Activated CD4-positive, alpha-beta T cell treated with anti-CD3 and anti-CD28 coated beads, Interleukin-2, amount 10 ng/mL, durations not matched to agents 7 days and 5 days (primary cell): ENCODE results near the gene TBX6. TPM values are rescaled to one million over a fixed set of nuclear protein-coding genes. Genes with fewer than 3 reads are reported as not detected.
"Not testable (repeated sequence)": the region's sequence is repeated elsewhere in the genome, so short reads cannot be mapped to it uniquely, and the experiment has no call there.

Experiments used
- CTCF ChIA-PET: fragments of 350-600 bp; sonication (Branson Sonifier 250); formaldehyde crosslinking; loops from one replicate; lab custom pipeline; 2021; ENCODE audit warnings: antibody characterized with exemption; lab: Charles Lee
- POLR2A ChIA-PET: fragments of 350-600 bp; sonication (Branson Sonifier 250); formaldehyde crosslinking; loops from one replicate; lab custom pipeline; 2021; ENCODE audit warnings: antibody characterized with exemption; lab: Charles Lee
- DNase-seq: peaks from one replicate; pipeline ENCODE4 v3.0.0-alpha.2; 2020
- H3K27ac Mint-ChIP-seq: one replicate; pipeline ENCODE4 v1.8.0; 2021; ENCODE audit warnings: mild to moderate bottlenecking, moderate library complexity, mixed read lengths
- H3K27me3 Mint-ChIP-seq: one replicate; pipeline ENCODE4 v1.8.0; 2021; ENCODE audit warnings: mixed read lengths
- H3K36me3 Mint-ChIP-seq: one replicate; pipeline ENCODE4 v1.8.0; 2021; ENCODE audit warnings: low read depth, mixed read lengths
- H3K4me1 Mint-ChIP-seq: one replicate; pipeline ENCODE4 v1.8.0; 2021; ENCODE audit warnings: mixed read lengths
- H3K4me3 Mint-ChIP-seq: one replicate; pipeline ENCODE4 v1.8.0; 2021; ENCODE audit warnings: mild to moderate bottlenecking, moderate library complexity, mixed read lengths
- H3K9me3 Mint-ChIP-seq: one replicate; pipeline ENCODE4 v1.8.0; 2021; ENCODE audit warnings: mixed read lengths
- total RNA-seq, 2 experiments: library from RNA; stranded (reverse); gene quantifications; one replicate each; pipeline ENCODE4 v1.2.3, GENCODE V29; 2021

Gene TBX6
- total RNA-seq, 2 experiments from 2014 or later, result 1.2 to 1.7 TPM

GRCh38 chr16:30121741-30122571, 30.2 kb upstream of the TBX6 start:
- Mint-ChIP-seq H3K4me1 (peaks cover 30% of the 10 kb centered on the region), H3K27ac (peak overlapping the region; percentile 89), H3K4me3 (peak overlapping the region; percentile 87), H3K9me3 (no peaks in the 10 kb centered on the region), H3K27me3 (no peaks in the 10 kb centered on the region), H3K36me3 (peaks cover 15% of the 10 kb centered on the region)
- DNase-seq, result no peak
- CTCF ChIA-PET, result no interaction called here
- POLR2A ChIA-PET, result no interaction called here

- Mint-ChIP-seq H3K27me3 (no peaks in the 10 kb centered on the region), H3K4me3 (no peak overlapping the region), H3K9me3 (no peaks in the 10 kb centered on the region), H3K36me3 (peaks cover 16% of the 10 kb centered on the region), H3K4me1 (peaks cover 30% of the 10 kb centered on the region), H3K27ac (no peak overlapping the region)
- ChIA-PET CTCF (interaction anchor here (0.8 to 1.3 kb wide), 3 partner anchors 10 to 289 kb away, joined by 3 to 6 read pairs (median 4); no protein-coding TSS in a partner anchor), POLR2A (interaction anchor here (0.7 kb wide), 1 partner anchor 42 kb away, joined by 3 read pairs; no protein-coding TSS in a partner anchor)
- no peak for DNase-seq
Measured at GRCh38 chr16:30120340-30121105, 28.8 kb upstream of the TBX6 start.

- ChIA-PET CTCF (no interaction called here), POLR2A (interaction anchor here (0.7 kb wide), 1 partner anchor 43 kb away, joined by 3 read pairs; no protein-coding TSS in a partner anchor)
- H3K27ac Mint-ChIP-seq, result peak overlapping the region; percentile 54
- peaks cover 32% of the 10 kb centered on the region for H3K4me1 Mint-ChIP-seq
- H3K9me3 Mint-ChIP-seq, result no peaks in the 10 kb centered on the region
- peaks cover 16% of the 10 kb centered on the region for H3K36me3 Mint-ChIP-seq
- DNase-seq, result no peak
- no peaks in the 10 kb centered on the region for H3K27me3 Mint-ChIP-seq
- no peak overlapping the region for H3K4me3 Mint-ChIP-seq
Measured at GRCh38 chr16:30119428-30119827, 27.7 kb upstream of the TBX6 start.

- Mint-ChIP-seq H3K4me3 (no peak overlapping the region), H3K36me3 (peaks cover 16% of the 10 kb centered on the region), H3K27me3 (no peaks in the 10 kb centered on the region), H3K4me1 (peaks cover 33% of the 10 kb centered on the region), H3K9me3 (no peaks in the 10 kb centered on the region), H3K27ac (no peak overlapping the region)
- CTCF ChIA-PET, result interaction anchor here (1.0 to 1.8 kb wide), 4 partner anchors 11 to 64 kb away, joined by 3 to 7 read pairs (median 3); partner anchors contain the start of gene TBX6
- no peak for DNase-seq
- POLR2A ChIA-PET, result no interaction called here
Measured at GRCh38 chr16:30117768-30118167, 26.0 kb upstream of the TBX6 start.

- no peak overlapping the region for H3K27ac Mint-ChIP-seq
- H3K36me3 Mint-ChIP-seq, result peaks cover 16% of the 10 kb centered on the region
Measured at GRCh38 chr16:30116291-30117207, 24.8 kb upstream of the TBX6 start.

GRCh38 chr16:30115238-30115637, 23.5 kb upstream of the TBX6 start:
- H3K27ac Mint-ChIP-seq, result no peak overlapping the region
- POLR2A ChIA-PET, result interaction anchor here (0.7 kb wide), 1 partner anchor 255 kb away, joined by 5 read pairs; no protein-coding TSS in a partner anchor
- H3K27me3 Mint-ChIP-seq, result no peaks in the 10 kb centered on the region
- no peak overlapping the region for H3K4me3 Mint-ChIP-seq
- H3K4me1 Mint-ChIP-seq, result peaks cover 19% of the 10 kb centered on the region
- H3K36me3 Mint-ChIP-seq, result peaks cover 19% of the 10 kb centered on the region
- CTCF ChIA-PET, result interaction anchor here (0.9 to 4.8 kb wide), 3 partner anchors 15 to 23 kb away, joined by 3 to 32 read pairs (median 4); partner anchors contain the start of gene TBX6
- no peak for DNase-seq
- no peaks in the 10 kb centered on the region for H3K9me3 Mint-ChIP-seq

More at GRCh38 chr16:30116291-30117207, 24.8 kb upstream of the TBX6 start:
- Mint-ChIP-seq H3K4me1 (peaks cover 28% of the 10 kb centered on the region), H3K9me3 (no peaks in the 10 kb centered on the region), H3K27me3 (no peaks in the 10 kb centered on the region), H3K4me3 (no peak overlapping the region)
- ChIA-PET POLR2A (no interaction called here), CTCF (interaction anchor here (0.7 to 1.8 kb wide), 5 partner anchors 13 to 65 kb away, joined by 3 to 7 read pairs (median 3); partner anchors contain the start of gene TBX6)
- DNase-seq, result no peak

GRCh38 chr16:30114833-30115232, 23.1 kb upstream of the TBX6 start:
- ChIA-PET CTCF (interaction anchor here (0.9 to 4.8 kb wide), 3 partner anchors 15 to 23 kb away, joined by 3 to 32 read pairs (median 4); partner anchors contain the start of gene TBX6), POLR2A (interaction anchor here (0.7 kb wide), 1 partner anchor 256 kb away, joined by 5 read pairs; no protein-coding TSS in a partner anchor)
- H3K4me3 Mint-ChIP-seq, H3K27me3 Mint-ChIP-seq, H3K9me3 Mint-ChIP-seq, DNase-seq, H3K27ac Mint-ChIP-seq: not testable (repeated sequence)
- peaks cover 17% of the 10 kb centered on the region for H3K36me3 Mint-ChIP-seq
- peaks cover 15% of the 10 kb centered on the region for H3K4me1 Mint-ChIP-seq

- Mint-ChIP-seq H3K36me3 (peaks cover 16% of the 10 kb centered on the region), H3K4me1 (peaks cover 13% of the 10 kb centered on the region), H3K9me3 (no peaks in the 10 kb centered on the region), H3K27me3 (no peaks in the 10 kb centered on the region), H3K4me3 (no peak overlapping the region), H3K27ac (no peak overlapping the region)
- POLR2A ChIA-PET, result no interaction called here
- no peak for DNase-seq
- CTCF ChIA-PET, result interaction anchor here (0.5 to 4.8 kb wide), 3 partner anchors 16 to 362 kb away, joined by 3 to 32 read pairs (median 3); partner anchors contain the start of gene TBX6
Measured at GRCh38 chr16:30114411-30114810, 22.7 kb upstream of the TBX6 start.

- Mint-ChIP-seq H3K4me1 (peaks cover 10% of the 10 kb centered on the region), H3K27ac (no peak overlapping the region), H3K36me3 (peaks cover 13% of the 10 kb centered on the region), H3K9me3 (no peaks in the 10 kb centered on the region), H3K27me3 (no peaks in the 10 kb centered on the region), H3K4me3 (no peak overlapping the region)
- POLR2A ChIA-PET, result no interaction called here
- DNase-seq, result no peak
- CTCF ChIA-PET, result interaction anchor here (0.5 to 4.8 kb wide), 7 partner anchors 10 to 363 kb away, joined by 3 to 32 read pairs (median 11); partner anchors contain the start of genes MAPK3, TBX6 and YPEL3
Measured at GRCh38 chr16:30113711-30114333, 22.1 kb upstream of the TBX6 start.

- ChIA-PET CTCF (interaction anchor here (0.8 to 4.8 kb wide), 11 partner anchors 10 to 73 kb away, joined by 3 to 32 read pairs (median 11); partner anchors contain the start of genes MAPK3, TBX6 and YPEL3), POLR2A (interaction anchor here (0.6 kb wide), 1 partner anchor 9 kb away, joined by 3 read pairs; no protein-coding TSS in a partner anchor)
- no peak within 1 kb of the TSS for H3K4me3 Mint-ChIP-seq
- DNase-seq, result no peak
- peaks cover 11% of the 10 kb centered on the region for H3K36me3 Mint-ChIP-seq
- no peaks in the 10 kb centered on the region for H3K27me3 Mint-ChIP-seq
- H3K9me3 Mint-ChIP-seq, result no peaks in the 10 kb centered on the region
- H3K4me1 Mint-ChIP-seq, result peaks cover 10% of the 10 kb centered on the region
- H3K27ac Mint-ChIP-seq, result peak within 1 kb of the TSS; percentile 36
Measured at GRCh38 chr16:30113031-30113710, 21.4 kb upstream of the TBX6 start, which contains the start of gene GDPD3. TSS of gene GDPD3 (minus strand) at chr16:30113537. CDS start at chr16:30113478, 59 bp downstream.
